DMS53 treated with DMSO at 0.1 percent for 48 hours (cell line): Measurements from ENCODE around the gene NEURL1B.
A peak's percentile ranks its signal among the peaks of the same experiment; 100 is the strongest.
"Not testable (repeated sequence)": the region's sequence is repeated elsewhere in the genome, so short reads cannot be mapped to it uniquely, and the experiment has no call there.

Experiments
- DNase-seq: peaks from one replicate; lab custom pipeline; 2025; ENCODE audit not compliant: unreplicated experiment; lab: John Stamatoyannopoulos, UW

Gene NEURL1B, protein sequence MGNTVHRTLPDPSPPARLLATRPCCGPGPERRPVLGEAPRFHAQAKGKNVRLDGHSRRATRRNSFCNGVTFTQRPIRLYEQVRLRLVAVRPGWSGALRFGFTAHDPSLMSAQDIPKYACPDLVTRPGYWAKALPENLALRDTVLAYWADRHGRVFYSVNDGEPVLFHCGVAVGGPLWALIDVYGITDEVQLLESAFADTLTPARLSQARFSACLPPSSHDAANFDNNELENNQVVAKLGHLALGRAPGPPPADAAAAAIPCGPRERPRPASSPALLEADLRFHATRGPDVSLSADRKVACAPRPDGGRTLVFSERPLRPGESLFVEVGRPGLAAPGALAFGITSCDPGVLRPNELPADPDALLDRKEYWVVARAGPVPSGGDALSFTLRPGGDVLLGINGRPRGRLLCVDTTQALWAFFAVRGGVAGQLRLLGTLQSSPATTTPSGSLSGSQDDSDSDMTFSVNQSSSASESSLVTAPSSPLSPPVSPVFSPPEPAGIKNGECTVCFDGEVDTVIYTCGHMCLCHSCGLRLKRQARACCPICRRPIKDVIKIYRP

DNA sequence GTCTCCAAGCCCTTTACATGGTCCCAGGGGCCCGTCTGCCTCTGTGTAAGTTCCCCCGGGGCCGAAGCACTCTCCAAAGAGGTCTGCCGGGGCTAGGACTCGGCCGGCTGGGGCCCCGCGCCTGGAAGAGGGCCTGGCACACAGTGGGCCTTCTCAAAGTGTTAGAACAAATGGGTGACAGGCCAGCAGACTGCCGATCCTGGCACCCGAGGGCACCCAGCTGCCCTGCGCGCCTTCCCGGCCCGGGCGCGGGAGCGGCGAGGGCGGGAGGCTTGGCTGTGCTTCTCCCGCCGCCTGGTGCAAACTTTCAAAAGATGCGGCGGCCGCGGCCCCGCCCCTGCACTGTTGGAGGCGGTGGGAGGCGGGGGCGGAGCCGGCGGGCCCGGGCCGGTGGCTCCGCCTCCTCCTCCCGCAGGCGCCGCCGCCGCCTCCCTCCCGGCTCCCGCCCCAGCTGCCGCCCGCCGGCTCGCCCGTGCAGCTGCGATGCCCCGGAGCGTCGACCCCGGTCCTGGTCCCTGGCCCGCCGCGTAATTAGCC lies at the start of gene NEURL1B:
Gene NEURL1B (plus strand): TSS at position 442 of the 537 bp plus-strand sequence. CDS start 144 bp downstream, outside the sequence.
- peak; percentile 59 for DNase-seq

DNA sequence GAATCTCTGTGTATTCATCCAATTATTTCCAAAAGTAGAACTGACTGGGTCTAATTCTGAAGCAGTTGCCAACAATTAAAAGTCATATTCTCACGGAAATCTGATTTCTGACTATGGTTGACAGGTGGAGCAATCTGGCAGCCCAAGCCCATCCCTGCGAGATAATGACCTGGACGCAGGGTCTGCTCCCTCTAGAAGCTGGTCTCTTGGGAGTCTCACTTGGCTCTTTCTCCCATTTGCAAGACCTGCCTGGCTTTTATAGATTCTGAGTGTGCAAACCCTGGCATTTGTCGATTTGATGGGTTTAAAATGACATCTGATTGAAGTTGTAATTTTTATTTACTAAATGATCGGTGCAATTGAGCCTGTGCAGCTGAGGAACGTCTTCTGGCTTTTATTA lies 49.4 kb upstream of the NEURL1B start:
- DNase-seq: no peak

DNA sequence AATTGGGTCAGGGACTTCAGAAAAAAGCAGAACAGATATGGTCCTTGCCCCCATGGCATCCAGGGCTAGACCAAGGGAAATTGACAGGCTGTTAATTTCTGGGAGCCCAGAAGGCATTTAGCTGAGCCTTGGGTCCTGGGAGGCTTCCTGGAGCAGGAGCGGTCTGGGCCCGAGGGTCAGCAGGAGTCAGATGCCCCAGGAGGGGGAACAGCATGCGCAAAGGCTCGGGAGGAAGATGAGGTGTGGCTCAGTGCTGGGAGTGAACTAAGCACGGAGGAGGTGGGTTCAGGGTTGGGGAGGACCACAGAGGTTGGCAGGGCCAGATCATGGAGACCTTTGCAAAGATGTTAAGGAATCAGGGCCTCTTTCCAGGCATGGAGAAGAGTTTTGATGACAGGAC lies 48.2 kb upstream of the NEURL1B start:
- no peak for DNase-seq

DNA sequence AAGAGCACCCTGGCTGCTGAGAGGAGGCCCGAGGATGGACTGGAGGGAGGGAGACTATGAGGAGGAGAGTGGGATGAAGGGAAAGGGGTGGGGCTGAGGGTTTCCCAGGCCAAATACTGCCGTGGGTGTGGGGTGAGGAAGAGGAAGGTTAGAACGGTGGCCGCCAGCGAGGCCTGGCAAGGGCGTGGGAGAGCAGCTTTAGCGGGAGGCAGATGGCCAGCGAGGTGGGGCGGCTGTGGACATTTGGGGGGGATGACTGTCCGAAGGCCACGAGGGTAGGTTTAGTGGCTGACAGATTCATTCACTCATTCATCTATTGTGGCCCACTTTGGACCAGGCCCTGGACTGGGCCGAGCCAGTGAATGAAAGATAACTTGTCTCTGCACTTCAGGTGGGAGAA lies 47.8 kb upstream of the NEURL1B start:
- no peak for DNase-seq

DNA sequence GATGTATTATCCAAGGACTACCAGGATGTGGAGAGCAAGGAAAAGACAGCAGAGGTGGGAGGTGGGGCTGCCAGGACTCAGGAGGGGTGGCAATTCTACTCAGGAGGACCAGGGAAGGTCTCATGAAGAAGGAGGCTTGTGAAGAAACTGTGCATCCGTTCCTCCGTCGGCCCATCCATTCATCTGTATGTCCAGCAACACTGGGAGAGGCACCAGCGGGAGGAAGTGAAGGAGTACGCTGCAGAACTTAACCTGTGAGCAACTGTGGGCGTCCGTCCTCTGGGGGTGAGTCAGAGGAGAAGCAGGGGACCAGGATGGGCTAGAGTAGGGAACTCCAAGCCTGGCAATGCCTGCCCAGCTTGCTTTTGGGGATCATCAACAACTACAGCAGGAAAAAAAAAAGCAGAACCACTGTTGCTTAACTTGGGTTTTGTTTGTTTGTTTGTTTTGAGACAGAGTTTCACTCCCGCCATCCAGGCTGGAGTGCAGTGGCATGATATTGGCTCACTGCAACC lies 47.3 kb upstream of the NEURL1B start:
- DNase-seq: no peak

DNA sequence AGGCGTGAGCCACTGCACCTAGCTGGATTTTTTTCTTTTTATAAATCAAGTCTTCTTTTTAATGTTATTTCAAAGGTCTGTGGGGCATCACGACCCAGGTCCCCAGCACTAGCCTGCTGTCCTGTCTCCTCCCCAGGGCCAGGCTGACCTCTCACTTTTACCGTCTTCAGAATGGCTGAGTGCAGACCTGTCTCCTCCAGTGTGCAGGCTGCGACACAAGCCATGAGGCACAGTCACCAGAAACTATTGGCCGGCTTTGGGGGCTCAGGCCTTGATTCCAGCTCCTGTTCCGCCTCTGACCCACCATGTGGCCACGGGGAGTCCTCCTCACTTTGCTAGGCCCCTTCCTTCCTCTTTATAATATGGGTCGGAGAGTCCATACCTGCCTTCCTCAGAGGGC lies 46.6 kb upstream of the NEURL1B start:
- DNase-seq: no peak

DNA sequence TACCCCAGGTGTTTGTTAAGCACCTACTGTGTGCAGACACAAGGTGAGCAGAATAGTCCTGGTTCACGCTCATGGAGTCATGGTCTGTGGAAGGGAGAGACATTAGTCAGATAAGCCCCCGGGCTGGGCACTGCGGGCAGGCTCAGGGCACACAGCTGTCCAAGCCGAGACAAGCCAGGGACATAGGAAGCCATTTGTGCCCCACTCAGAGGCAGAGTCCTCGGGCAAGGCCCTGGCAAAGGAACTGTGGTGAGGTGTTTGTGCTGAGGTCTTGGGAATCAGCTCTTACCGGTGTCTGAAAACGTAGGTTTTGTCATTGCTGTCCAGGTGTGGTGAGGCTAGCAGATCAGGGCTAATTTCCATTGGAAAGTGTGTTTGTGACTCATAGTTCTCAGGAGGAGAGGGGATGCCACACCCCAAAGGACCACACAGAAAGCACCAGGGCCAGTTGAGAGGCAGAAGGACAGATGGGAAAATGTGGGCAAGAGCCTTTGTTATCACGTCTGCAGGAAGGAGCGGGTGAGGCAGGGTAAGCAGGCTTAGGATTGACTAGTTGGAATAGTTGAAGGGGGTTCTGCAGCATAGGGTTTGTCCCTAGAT lies 46.1 kb upstream of the NEURL1B start:
- DNase-seq: no peak

DNA sequence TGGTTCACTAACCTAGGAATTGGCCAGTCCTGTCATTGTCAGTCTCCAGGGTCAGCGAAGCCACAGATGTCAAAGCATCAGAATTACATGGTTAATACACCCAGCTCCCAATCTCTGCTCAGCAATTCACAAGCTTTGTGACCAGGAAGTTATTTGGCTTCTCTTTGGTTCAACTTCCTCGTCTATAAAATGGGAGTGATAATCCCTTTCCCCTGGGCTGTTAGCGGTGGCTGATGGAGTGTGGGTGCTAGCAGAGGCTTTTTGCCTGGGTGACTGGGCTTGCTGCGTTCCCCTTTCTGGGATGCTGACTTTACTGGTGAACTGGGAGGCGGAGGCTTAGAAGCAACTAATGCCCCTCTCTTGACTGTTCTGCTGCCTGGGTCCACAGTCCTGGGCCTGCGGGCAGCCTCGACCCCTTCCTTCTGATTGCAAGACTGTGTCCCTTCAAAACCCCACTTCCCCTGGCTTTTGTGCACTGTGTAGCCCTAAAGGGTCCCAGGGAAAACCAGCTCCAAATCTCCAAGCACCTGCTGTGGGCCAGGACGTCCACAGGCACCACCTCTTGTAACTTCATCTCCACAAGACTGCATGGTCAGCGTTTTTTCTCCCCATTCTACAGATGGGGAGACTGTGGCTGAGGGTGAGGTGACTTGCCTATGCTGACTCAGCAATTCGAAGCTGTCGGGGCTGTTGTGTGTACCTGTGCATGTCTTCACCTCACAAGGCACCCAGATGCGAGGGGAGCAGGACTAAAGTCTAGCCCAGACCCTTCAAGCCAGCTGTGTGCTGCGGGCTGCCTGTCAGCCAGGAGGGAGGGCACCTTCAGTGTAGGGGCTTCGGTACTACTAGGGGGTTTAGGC lies 45.2 kb upstream of the NEURL1B start:
- no peak for DNase-seq

DNA sequence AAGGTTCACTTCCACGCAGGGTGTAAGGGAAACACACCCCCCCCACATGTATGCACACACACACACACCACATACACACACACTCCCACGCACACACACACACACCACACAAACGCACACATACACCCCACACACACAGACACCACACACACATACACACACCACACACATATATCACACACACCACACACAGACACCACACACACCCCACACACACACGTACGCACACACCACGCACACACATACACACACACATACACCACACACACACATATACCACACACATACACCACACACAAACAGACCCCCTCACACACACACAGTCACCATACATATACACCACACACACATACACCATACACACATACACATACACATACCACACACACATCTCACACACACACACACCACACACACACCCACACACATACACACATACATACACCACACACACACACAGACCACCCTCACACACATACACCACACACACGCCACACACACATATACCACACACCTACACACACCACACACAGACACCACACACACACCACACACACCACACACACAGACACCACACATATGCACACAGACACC lies 44.3 kb upstream of the NEURL1B start:
- DNase-seq: no peak

DNA sequence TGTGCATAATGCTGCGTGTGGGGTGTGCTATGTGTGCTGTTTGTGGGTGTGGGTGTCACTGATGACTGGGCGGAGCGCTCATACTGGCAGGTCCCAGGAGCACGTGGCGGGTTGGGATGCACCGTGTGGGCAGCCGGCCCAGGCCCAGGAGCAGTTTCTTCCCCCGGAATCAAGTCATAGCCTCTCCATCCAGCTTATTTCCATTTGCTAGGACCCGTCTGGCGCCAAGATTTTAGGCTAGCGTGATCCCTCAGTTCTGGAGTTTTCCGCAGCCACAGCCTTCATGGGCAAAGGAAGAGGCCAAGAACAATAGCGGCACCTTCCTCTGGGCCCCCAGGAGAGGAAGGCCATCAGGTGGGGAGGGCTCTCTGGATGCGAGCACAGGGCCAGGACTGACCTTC lies 43.3 kb upstream of the NEURL1B start:
- no peak for DNase-seq

DNA sequence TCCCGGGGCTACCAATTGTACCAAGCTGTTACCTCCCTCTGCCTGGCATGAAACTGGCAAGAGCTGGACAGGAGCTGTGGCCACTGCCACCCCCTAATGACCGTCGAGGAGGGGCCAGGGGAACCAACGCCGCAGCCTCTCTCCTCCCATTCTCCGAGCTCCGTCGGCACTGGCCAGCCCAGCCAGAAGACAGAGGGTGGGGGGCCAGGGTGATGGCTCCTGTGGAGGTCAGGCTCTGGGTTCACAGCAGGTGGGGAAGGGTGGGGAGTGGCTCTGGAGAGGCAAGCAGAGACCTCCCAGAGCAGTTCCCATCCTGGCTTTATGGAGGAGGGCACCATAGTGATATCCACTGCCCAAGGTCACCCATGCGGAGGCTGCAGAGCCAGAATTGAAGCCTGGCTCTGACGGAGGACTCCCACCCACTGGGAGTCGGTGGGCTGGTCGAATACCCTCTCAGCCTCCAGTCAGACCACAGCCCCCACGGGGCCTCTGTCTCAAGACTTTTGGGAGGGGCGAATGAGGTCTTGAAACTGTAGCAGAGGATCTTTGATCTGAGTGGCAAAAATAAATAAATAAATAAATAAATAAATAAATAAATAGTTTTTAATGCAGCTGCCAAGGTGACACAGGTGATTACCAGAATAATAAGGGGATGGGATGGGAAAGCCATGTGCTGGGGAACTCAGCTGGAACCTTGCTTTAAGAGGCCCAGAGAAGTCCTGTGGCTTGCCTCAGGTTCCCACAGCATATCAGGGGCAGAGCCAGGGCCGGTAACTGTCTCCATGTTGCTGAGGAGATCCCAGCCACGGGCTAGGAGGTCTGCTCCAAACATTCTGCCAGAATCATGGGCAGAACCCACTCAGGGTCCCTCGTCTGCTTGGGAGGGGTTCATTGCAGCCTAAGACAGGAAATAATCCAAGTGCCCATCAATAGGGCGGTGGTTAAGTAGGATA lies 42.5 kb upstream of the NEURL1B start:
- DNase-seq: no peak

DNA sequence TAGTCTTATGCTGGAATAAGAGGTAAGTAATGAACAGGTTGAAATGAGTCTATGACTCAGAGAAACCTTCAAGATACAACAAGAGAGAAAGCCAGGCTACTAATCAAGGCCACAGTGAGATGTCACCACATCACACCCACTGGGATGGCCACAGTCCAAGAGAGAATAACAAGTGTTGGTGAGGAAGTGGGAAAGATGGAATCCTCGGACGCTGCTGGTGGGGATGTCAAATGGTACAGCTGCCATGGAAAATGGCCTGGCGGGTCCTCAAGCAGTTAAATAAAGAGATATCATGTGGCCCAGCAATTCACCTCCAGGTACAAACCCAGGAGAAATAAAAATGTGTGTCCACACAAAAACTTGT lies 41.9 kb upstream of the NEURL1B start:
- DNase-seq: no peak

DNA sequence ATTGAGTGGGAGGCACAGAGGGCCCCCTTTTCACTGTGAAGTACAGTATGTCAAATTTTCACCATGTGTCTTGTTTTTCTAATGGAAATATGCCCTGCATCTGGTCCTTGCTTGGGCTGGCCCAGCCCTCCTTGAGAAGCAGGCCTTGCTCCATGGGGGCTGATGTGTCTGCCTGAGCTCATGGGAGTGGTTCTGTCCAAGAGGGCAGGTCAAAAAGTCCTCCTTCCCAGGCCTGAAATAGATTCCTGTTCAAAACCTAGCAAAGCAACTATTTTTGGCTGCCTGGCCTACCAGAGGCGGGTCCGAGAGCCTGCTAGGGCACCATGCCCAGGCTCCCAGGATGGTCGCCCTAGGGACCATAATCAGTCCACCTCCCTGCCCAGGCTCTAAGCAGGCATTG lies 40.5 kb upstream of the NEURL1B start:
- DNase-seq: no peak

DNA sequence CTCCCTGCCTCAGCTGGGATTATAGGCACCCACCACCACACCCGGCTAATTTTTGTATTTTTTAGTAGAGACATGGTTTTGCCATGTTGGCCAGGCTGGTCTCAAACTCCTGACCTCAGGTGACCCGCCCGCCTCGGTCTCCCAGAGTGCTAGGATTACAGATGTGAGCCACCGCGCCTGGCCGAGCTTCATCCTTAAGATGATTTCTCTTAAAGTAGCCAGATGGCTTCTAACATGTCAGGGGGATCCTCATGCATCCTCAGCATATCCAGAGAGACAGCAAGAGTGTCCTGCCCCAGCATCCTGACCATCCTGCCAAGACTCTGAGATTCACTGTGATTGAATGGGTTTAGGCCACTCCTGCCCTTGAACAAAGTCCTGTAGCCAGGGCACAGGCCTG lies 39.5 kb upstream of the NEURL1B start:
- DNase-seq: not testable (repeated sequence)

DNA sequence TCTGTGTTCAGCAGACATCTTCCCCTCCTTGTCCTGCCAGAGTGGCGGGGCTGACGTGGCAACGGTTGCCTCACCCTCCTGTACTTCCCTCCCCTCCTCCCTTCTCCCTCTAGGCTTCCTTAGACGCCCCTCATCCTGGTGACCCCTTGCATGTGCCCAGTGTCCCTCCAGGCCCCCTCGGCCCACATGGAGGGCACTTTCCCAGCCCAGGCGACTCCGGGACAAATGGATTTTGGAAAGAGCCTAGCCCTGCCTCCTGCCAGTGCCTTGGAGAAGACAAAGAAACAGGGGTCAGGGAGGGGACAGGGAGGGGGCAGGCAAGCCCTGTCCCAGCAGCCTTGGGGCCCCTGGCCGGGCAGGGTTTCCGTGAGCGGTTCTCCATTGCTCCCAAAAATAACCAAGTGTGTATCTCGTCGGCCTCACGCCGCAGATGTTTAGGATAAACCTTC lies 38.3 kb upstream of the NEURL1B start:
- no peak for DNase-seq

DNA sequence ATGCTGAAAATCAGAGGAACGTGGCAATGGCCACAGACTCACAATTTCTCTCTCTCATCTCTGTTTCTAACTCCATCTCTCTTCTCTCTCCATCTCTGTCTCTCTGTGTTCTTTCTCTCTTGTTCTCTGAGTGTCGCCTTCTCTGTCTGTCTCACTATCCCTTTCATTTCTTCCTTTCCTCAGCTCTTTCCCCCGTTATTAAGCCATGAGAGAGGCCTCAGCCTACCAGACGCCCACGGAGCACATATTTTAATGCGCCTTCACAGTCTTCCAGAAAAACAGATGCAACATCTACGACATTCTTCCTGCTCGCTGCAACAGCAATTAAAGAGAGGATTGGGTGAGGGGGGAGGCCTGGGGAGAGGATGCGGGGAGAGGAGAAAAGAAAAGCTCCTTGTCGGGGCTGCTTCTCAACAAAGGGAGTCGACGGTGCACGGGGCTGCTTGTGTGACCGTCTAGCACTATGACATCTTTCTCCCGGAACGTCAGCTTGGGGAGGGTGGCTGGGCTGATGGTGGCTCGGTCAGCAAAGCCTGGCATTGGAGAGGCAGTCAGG lies 37.7 kb upstream of the NEURL1B start:
- no peak for DNase-seq

DNA sequence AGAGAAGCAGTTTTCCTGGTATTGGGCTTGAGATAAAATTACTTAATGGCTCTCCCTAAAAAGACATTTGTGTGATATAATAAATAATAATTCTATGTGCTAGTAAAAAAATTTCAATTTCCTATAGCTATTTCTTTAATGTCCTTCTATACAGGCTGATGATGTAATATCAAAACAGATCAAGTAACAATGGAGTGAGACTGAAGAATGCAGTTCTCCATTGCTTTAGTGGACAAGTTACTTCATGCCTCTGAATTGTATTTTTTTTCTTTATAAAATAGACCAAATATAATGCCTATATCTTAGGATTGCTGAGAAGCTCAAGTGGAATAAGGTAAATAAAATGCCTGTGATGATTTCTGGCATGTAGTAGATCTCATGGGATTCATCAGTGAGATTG lies 35.6 kb upstream of the NEURL1B start:
- no peak for DNase-seq

DNA sequence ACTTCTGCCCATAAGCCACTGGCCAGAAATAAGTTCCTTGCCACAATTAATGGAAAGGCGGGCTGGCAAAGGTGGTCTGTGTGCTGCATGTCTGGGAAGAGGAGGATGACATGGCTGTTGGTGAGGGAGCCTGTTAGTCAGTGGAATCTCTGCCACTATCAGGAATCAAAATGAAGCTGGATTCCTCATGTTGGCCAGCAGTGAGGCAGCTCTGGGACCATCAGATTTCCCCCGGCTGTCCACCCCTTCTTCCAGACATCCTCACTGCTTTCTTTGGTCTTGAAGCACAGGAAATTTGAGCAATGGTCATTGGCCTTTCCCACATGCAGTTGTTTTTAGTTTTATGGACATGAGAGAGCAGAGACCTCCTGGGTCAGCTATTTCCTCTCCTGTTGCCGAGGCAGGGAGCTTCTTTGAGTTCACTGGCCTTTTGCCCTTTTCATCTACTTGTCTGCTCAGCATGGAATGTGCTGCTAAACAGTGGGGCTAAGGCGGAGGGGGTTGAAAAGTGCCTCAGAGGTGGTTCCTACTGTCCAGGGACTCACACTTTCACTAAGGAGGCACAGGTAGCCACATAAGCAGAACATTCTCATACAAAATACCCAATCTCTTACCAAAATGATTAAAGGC lies 34.8 kb upstream of the NEURL1B start:
- no peak for DNase-seq
